SK-N-SH treated with all-trans-retinoic acid at 6 μM for 48 hours (cell line): ENCODE measurements around the gene ASCC1.
"Not testable (repeated sequence)": the region's sequence is repeated elsewhere in the genome, so short reads cannot be mapped to it uniquely, and the experiment has no call there.

Source experiments
- ATAC-seq: fragments of 200-7000 bp; cut with Tn5 transposase; 3 replicates; pipeline ENCODE4 v1.9.1; 2020; ENCODE audit warnings: mild to moderate bottlenecking, moderate library complexity
- BACH2 ChIP-seq: fragments of 250-450 bp; sonication (Bioruptor Pico); IDR thresholded peaks from 2 replicates; pipeline ENCODE4 v1.9.0; 2021; ENCODE audit warnings: mild to moderate bottlenecking, borderline replicate concordance
- CSDC2 ChIP-seq: fragments of 250-450 bp; sonication (Bioruptor Pico); IDR thresholded peaks from 2 replicates; pipeline ENCODE4 v1.5.0; 2020; ENCODE audit warnings: mild to moderate bottlenecking, moderate library complexity
- ESRRG ChIP-seq: fragments of 250-450 bp; sonication (Bioruptor Pico); IDR thresholded peaks from 2 replicates; pipeline ENCODE4 v1.6.1; 2021; ENCODE audit warnings: mild to moderate bottlenecking
- GLIS3 ChIP-seq: fragments of 250-450 bp; sonication (Bioruptor Pico); IDR thresholded peaks from 2 replicates; pipeline ENCODE4 v1.5.0; 2020; ENCODE audit warnings: mild to moderate bottlenecking, moderate library complexity
- ISL1 ChIP-seq: fragments of 250-450 bp; sonication (Bioruptor Pico); IDR thresholded peaks from 2 replicates; pipeline ENCODE4 v2.1.2; 2022; ENCODE audit warnings: mild to moderate bottlenecking, moderate library complexity
- POU6F1 ChIP-seq: fragments of 250-450 bp; sonication (Bioruptor Pico); IDR thresholded peaks from 2 replicates; pipeline ENCODE4 v1.8.0; 2021; ENCODE audit warnings: low read depth, mild to moderate bottlenecking, moderate library complexity, borderline replicate concordance
- PPARA ChIP-seq: fragments of 250-450 bp; sonication (Bioruptor Pico); IDR thresholded peaks from 2 replicates; pipeline ENCODE4 v1.5.0; 2020; ENCODE audit warnings: mild to moderate bottlenecking, borderline replicate concordance
- SNAI2 ChIP-seq: fragments of 250-450 bp; sonication (Bioruptor Pico); IDR thresholded peaks from 2 replicates; pipeline ENCODE4 v1.5.0; 2020; ENCODE audit warnings: mild to moderate bottlenecking, moderate library complexity
- TOX ChIP-seq: fragments of 250-450 bp; sonication (Bioruptor Pico); IDR thresholded peaks from 2 replicates; pipeline ENCODE4 v1.8.0; 2021; ENCODE audit warnings: mild to moderate bottlenecking, moderate library complexity, borderline replicate concordance
- ZFP30 ChIP-seq: fragments of 450-650 bp; formaldehyde crosslinking; IDR thresholded peaks from 2 replicates; pipeline ENCODE4 v1.5.0; 2022; ENCODE audit warnings: mild to moderate bottlenecking, moderate library complexity
- ZNF70 ChIP-seq: fragments of 450-650 bp; formaldehyde crosslinking; IDR thresholded peaks from 2 replicates; pipeline ENCODE4 v1.5.0; 2020; ENCODE audit warnings: mild to moderate bottlenecking, moderate library complexity
- TF ChIP-seq, protein P1 (sequence below): fragments of 250-450 bp; sonication (Bioruptor Pico); IDR thresholded peaks from 2 replicates; pipeline ENCODE4 v1.5.1; 2021; ENCODE audit warnings: mild to moderate bottlenecking, moderate library complexity
- TF ChIP-seq, protein P2 (sequence below): fragments of 250-450 bp; sonication (Bioruptor Pico); IDR thresholded peaks from 2 replicates; pipeline ENCODE4 v1.5.1; 2020; ENCODE audit warnings: low read depth, mild to moderate bottlenecking, moderate library complexity
- TF ChIP-seq, protein P3 (sequence below): fragments of 250-450 bp; sonication (Bioruptor Pico); IDR thresholded peaks from 2 replicates; pipeline ENCODE4 v1.8.0; 2020; ENCODE audit warnings: mild to moderate bottlenecking, moderate library complexity, borderline replicate concordance

Gene ASCC1

DNA sequence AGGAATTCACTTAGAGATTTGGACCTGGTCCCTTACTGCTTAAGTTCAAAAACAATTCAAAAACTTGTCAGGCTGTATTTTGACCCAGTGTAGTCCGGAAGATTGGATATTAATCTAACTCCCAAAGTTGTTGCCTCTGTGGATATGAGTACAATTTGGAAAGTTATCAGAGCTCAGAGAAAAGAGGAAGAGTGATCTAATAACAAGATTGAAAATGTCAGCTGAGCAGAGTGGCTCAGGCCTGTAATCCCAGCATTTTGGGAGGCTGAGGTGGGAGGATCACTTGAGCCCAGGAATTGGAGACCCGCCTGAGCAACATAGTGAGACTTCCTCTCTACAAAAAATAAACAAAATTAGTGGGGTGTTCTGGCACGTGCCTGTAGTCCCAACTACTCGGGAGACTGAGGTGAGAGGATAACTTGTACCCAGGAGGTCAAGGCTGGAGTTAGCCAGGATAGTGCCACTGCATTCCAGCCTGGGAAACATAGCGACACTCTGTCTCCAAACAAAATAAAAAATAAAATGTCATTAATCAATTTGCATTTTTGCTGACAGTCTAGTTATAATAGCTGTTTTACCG, 3.2 kb upstream of the ASCC1 start:
- TF ChIP-seq, protein P1, sequence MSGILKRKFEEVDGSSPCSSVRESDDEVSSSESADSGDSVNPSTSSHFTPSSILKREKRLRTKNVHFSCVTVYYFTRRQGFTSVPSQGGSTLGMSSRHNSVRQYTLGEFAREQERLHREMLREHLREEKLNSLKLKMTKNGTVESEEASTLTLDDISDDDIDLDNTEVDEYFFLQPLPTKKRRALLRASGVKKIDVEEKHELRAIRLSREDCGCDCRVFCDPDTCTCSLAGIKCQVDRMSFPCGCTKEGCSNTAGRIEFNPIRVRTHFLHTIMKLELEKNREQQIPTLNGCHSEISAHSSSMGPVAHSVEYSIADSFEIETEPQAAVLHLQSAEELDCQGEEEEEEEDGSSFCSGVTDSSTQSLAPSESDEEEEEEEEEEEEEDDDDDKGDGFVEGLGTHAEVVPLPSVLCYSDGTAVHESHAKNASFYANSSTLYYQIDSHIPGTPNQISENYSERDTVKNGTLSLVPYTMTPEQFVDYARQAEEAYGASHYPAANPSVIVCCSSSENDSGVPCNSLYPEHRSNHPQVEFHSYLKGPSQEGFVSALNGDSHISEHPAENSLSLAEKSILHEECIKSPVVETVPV (CRISPR knock-in tag), result no peak
- TF ChIP-seq ISL1 (CRISPR knock-in tag), result peak; percentile 34; the same call in 1 of the 2 replicates
- TF ChIP-seq, all 23 proteins: peak for 1
- no peak for ATAC-seq

- TF ChIP-seq TOX (CRISPR knock-in tag) (no peak), GLIS3 (CRISPR knock-in tag) (no peak), ISL1 (CRISPR knock-in tag) (no peak), POU6F1 (CRISPR knock-in tag) (no peak), ZFP30 (CRISPR knock-in tag) (no peak), CSDC2 (CRISPR knock-in tag) (no peak), SNAI2 (CRISPR knock-in tag) (no peak), ZNF70 (CRISPR knock-in tag) (no peak), ESRRG (CRISPR knock-in tag) (no peak), PPARA (CRISPR knock-in tag) (no peak)
- TF ChIP-seq, protein P2, sequence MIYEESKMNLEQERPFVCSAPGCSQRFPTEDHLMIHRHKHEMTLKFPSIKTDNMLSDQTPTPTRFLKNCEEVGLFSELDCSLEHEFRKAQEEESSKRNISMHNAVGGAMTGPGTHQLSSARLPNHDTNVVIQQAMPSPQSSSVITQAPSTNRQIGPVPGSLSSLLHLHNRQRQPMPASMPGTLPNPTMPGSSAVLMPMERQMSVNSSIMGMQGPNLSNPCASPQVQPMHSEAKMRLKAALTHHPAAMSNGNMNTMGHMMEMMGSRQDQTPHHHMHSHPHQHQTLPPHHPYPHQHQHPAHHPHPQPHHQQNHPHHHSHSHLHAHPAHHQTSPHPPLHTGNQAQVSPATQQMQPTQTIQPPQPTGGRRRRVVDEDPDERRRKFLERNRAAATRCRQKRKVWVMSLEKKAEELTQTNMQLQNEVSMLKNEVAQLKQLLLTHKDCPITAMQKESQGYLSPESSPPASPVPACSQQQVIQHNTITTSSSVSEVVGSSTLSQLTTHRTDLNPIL, result no peak
- TF ChIP-seq, protein P3, sequence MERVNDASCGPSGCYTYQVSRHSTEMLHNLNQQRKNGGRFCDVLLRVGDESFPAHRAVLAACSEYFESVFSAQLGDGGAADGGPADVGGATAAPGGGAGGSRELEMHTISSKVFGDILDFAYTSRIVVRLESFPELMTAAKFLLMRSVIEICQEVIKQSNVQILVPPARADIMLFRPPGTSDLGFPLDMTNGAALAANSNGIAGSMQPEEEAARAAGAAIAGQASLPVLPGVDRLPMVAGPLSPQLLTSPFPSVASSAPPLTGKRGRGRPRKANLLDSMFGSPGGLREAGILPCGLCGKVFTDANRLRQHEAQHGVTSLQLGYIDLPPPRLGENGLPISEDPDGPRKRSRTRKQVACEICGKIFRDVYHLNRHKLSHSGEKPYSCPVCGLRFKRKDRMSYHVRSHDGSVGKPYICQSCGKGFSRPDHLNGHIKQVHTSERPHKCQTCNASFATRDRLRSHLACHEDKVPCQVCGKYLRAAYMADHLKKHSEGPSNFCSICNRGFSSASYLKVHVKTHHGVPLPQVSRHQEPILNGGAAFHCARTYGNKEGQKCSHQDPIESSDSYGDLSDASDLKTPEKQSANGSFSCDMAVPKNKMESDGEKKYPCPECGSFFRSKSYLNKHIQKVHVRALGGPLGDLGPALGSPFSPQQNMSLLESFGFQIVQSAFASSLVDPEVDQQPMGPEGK (CRISPR knock-in tag), result no peak
- TF ChIP-seq, protein P1 (CRISPR knock-in tag), result no peak
- ATAC-seq, result no peak
Measured at GRCh38 chr10:72218726-72219125, 2.6 kb upstream of the ASCC1 start.

DNA sequence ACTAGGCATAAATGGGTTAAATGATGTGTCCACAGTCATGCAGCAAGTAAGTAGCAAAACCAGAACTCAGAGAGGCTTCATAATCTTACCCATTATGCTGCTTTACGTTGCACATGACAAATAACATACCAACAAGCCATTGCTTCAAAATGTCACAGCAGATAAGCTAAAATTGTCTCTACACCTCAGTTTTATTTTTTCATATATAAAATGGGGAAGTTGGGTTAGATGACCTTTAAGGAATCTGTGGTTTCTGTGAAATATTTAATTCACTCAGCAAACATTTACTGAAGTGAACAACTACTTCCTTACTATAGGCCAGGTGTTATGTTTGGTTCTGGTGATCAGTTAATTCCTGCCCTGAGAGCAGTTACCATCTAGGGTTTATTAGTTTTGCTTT, 2.2 kb upstream of the ASCC1 start:
- ATAC-seq, result no peak
- no peak for TF ChIP-seq BACH2 (CRISPR knock-in tag)
- TF ChIP-seq, all 23 proteins: peak for 0

DNA sequence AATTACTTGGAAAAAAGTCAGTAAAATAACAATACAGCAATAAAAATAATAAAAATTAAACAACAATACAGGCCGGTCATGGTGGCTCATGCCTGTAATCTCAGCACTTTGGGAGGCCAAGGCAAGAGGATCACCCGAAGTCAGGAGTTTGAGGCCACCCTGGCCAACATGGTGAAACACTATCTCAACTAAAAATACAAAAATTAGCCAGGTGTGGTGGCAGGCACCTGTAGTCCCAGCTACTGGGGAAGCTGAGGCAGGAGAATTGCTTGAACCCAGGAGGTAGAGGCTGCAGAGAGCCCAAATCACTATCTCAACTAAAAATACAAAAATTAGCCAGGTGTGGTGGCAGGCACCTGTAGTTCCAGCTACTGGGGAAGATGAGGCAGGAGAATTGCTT, 4.2 kb downstream of the ASCC1 start:
- ATAC-seq, result not testable (repeated sequence)

DNA sequence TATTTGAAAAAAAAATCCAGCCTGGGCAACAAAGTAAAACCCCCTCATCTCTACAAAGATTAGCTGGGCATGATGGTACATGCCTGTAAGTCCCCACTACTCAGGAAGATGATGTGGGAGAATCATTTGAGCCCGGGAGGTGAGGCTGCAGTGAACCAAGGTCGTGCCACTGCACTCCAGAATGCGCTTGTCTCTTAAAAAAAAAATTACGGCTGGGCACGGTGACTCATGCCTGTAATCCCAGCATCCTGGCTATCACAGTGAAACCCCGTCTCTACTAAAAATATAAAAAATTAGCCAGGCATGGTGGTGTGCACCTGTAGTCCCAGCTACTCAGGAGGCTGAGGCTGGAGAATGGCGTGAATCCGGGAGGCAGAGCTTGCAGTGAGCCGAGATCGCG, 4.7 kb downstream of the ASCC1 start:
- peak; percentile 58 for ATAC-seq

DNA sequence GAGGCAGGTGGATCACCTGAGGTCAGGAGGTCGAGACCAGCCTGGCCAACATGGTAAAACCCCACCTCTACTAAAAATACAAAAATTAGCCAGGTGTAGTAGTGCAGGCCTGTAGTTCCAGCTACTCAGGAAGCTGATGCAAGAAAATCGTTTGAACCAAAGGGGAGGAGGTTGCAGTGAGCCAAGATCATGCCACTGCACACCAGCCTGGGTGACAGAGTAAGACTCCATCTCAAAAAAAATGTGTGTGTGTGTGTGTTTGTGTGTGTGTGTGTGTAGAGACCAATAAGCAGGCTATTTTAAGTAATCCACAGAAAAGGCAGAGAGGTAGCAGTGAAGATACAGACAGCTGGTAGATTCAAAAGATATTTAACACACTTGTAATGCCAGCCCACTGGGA, 7.5 kb downstream of the ASCC1 start:
- not testable (repeated sequence) for ATAC-seq
